Glutamatergic neuron (in vitro differentiated cells): ENCODE results near the gene GCDH. TPM values are rescaled to one million over a fixed set of nuclear protein-coding genes. Genes with fewer than 3 reads are reported as not detected.

ENCODE experiments used
- DNase-seq: peaks from one replicate; pipeline ENCODE4 v3.0.0; 2022
- H3K27ac Mint-ChIP-seq: one replicate; pipeline ENCODE4 v1.8.0; 2020; ENCODE audit warnings: mild to moderate bottlenecking, mixed read lengths, inconsistent platforms; ENCODE audit not compliant: unreplicated experiment
- H3K27me3 Mint-ChIP-seq: one replicate; pipeline ENCODE4 v1.8.0; 2020; ENCODE audit warnings: mild to moderate bottlenecking, moderate library complexity, mixed read lengths, inconsistent platforms; ENCODE audit not compliant: unreplicated experiment
- H3K36me3 Mint-ChIP-seq: one replicate; pipeline ENCODE4 v1.8.0; 2020; ENCODE audit warnings: mild to moderate bottlenecking, mixed read lengths, inconsistent platforms; ENCODE audit not compliant: unreplicated experiment
- H3K4me1 Mint-ChIP-seq: one replicate; pipeline ENCODE4 v1.8.0; 2020; ENCODE audit warnings: mild to moderate bottlenecking, low read depth, mixed read lengths, inconsistent platforms; ENCODE audit not compliant: unreplicated experiment
- H3K4me3 Mint-ChIP-seq: one replicate; pipeline ENCODE4 v1.8.0; 2020; ENCODE audit warnings: mild to moderate bottlenecking, mixed read lengths, inconsistent platforms; ENCODE audit not compliant: unreplicated experiment
- H3K9me3 Mint-ChIP-seq: one replicate; pipeline ENCODE4 v1.8.0; 2020; ENCODE audit warnings: mild to moderate bottlenecking, moderate library complexity, mixed read lengths, inconsistent platforms; ENCODE audit not compliant: unreplicated experiment
- total RNA-seq: library from RNA; stranded (reverse); fragmentation: NEBNext Ultra II Directional; extraction: Animal tissue kit (Norgen Biotek cat#: 25700); gene quantifications from one replicate; pipeline ENCODE4 v1.2.1, GENCODE V29; 2021; ENCODE audit not compliant: unreplicated experiment
- TF ChIP-seq, protein P1 (sequence below): fragments of 200-600 bp; sonication (generic); IDR thresholded peaks from one replicate; pipeline ENCODE4 v1.5.0; 2021; ENCODE audit not compliant: partially characterized antibody, unreplicated experiment

The GCDH gene
- total RNA-seq, 1 donor from 2014 or later = 34.2 TPM

- Mint-ChIP-seq H3K36me3 (no peaks in the 10 kb centered on the region), H3K4me3 (peak within 1 kb of the TSS; percentile 90), H3K4me1 (no peaks in the 10 kb centered on the region), H3K27ac (peak within 1 kb of the TSS; percentile 52), H3K27me3 (peaks cover 6% of the 10 kb centered on the region), H3K9me3 (peaks cover 1% of the 10 kb centered on the region)
- DNase-seq = peak; percentile 86
- TF ChIP-seq, protein P1, sequence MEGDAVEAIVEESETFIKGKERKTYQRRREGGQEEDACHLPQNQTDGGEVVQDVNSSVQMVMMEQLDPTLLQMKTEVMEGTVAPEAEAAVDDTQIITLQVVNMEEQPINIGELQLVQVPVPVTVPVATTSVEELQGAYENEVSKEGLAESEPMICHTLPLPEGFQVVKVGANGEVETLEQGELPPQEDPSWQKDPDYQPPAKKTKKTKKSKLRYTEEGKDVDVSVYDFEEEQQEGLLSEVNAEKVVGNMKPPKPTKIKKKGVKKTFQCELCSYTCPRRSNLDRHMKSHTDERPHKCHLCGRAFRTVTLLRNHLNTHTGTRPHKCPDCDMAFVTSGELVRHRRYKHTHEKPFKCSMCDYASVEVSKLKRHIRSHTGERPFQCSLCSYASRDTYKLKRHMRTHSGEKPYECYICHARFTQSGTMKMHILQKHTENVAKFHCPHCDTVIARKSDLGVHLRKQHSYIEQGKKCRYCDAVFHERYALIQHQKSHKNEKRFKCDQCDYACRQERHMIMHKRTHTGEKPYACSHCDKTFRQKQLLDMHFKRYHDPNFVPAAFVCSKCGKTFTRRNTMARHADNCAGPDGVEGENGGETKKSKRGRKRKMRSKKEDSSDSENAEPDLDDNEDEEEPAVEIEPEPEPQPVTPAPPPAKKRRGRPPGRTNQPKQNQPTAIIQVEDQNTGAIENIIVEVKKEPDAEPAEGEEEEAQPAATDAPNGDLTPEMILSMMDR = no peak
These were observed 9.7 kb upstream of the GCDH start, which contains the start of gene DNASE2 for GRCh38 chr19:12881172-12881808. Gene DNASE2, minus strand, starts transcription at chr19:12881449. Its CDS starts 74 bp downstream, at chr19:12881375.

DNA sequence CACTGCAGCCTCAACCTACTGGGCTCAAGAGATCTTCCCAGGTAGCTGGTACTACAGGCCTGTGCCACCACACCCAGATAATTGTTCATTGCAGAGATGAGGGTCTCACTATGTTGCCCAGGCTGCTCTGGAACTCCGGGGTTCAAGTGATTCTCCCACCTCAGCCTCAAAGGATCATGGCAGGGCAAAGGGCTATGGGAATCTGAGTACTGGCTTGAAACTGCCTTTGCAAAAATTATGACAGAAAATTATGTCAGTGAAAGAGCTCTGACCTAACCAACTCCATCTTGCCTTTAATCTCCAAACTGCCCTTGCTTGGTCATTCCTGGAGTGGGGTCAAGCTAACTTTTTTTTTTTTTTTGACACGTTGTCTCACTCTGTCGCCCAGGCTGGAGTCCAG is 8.4 kb upstream of the GCDH start:
- TF ChIP-seq, protein P1 = no peak
- H3K27me3 Mint-ChIP-seq = peaks cover 14% of the 10 kb centered on the region
- peak overlapping the region; percentile 90 for H3K4me3 Mint-ChIP-seq

DNA sequence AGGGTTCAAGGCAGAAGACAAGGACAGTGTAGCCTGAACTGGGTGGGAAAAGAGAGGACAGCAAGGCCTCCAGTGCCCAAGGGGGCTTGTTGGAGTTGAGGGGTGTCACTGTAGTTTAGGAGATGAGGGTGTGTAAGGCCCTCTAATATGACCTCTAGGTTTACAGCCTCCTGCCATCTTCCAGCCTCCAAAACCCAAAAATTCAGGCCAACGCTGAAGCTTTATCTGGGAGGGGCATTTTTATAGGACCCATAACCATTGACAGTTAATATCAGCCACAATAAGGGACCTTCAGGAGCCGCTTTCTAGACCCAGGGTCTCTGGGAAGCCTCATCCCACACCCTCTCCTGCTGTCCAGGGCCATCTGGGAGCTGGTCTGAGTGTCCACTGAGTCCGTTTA is 6.8 kb upstream of the GCDH start:
- Mint-ChIP-seq H3K4me3 (no peak overlapping the region), H3K4me1 (no peaks in the 10 kb centered on the region), H3K36me3 (no peaks in the 10 kb centered on the region), H3K27me3 (peaks cover 16% of the 10 kb centered on the region), H3K9me3 (peaks cover 5% of the 10 kb centered on the region), H3K27ac (no peak overlapping the region)
- TF ChIP-seq, protein P1 = no peak
- DNase-seq = no peak

More for the DNA sequence above, 8.4 kb upstream of the GCDH start:
- H3K27ac Mint-ChIP-seq = no peak overlapping the region
- H3K9me3 Mint-ChIP-seq = peaks cover 5% of the 10 kb centered on the region
- H3K36me3 Mint-ChIP-seq = no peaks in the 10 kb centered on the region
- no peaks in the 10 kb centered on the region for H3K4me1 Mint-ChIP-seq
- no peak for DNase-seq

GRCh38 chr19:12884627-12884925 is 6.4 kb upstream of the GCDH start:
- H3K4me1 Mint-ChIP-seq = no peaks in the 10 kb centered on the region
- H3K27me3 Mint-ChIP-seq = peaks cover 16% of the 10 kb centered on the region
- H3K4me3 Mint-ChIP-seq = no peak overlapping the region
- H3K9me3 Mint-ChIP-seq = peaks cover 5% of the 10 kb centered on the region
- DNase-seq = no peak
- TF ChIP-seq, protein P1 = no peak
- no peak overlapping the region for H3K27ac Mint-ChIP-seq
- H3K36me3 Mint-ChIP-seq = no peaks in the 10 kb centered on the region

GRCh38 chr19:12884926-12885748 is 5.8 kb upstream of the GCDH start:
- peak; percentile 83 for DNase-seq
- Mint-ChIP-seq H3K4me3 (peak overlapping the region; percentile 77), H3K9me3 (peaks cover 5% of the 10 kb centered on the region), H3K4me1 (no peaks in the 10 kb centered on the region), H3K27ac (no peak overlapping the region), H3K36me3 (no peaks in the 10 kb centered on the region), H3K27me3 (peaks cover 16% of the 10 kb centered on the region)
- TF ChIP-seq, protein P1 = peak; percentile 63
